ENCODE measurements around the gene AQP4. TPM values are rescaled to one million over a fixed set of nuclear protein-coding genes. Genes with fewer than 3 reads are reported as not detected.

The AQP4 gene
- total RNA-seq, 3 donors from 2014 or later (not counting 1 experiment from before 2014, with no cell fraction given), result not detected

GRCh38 chr18:26818461-26818860 is 47.0 kb downstream of the AQP4 start:
- H3K27me3 ChIP-seq (ENCODE audit: control insufficient read depth, insufficient read depth, low read length), result no peaks in the 10 kb centered on the region
- ATAC-seq (no peak), DNase-seq (no peak)
- H3K4me3 ChIP-seq (ENCODE audit: low read length), result no peak overlapping the region
- intact Hi-C loops (cut with micrococcal nuclease), result no loop called here
- H3K36me3 ChIP-seq (ENCODE audit: control insufficient read depth, insufficient read depth, low read length), result no peaks in the 10 kb centered on the region
- Mint-ChIP-seq H3K36me3 (peaks cover 11% of the 10 kb centered on the region), H3K27ac (no peak overlapping the region), H3K9me3 (peaks cover 14% of the 10 kb centered on the region in 2 donors), H3K4me1 (no peaks in the 10 kb centered on the region), H3K27me3 (ENCODE audit: low read depth in 2 of 2) (no peaks in the 10 kb centered on the region), H3K4me3 (no peak overlapping the region)
- H3K4me1 ChIP-seq (ENCODE audit: control insufficient read depth, insufficient read depth, low read length), result no peaks in the 10 kb centered on the region
- H3K27ac ChIP-seq (ENCODE audit: low read length), result no peak overlapping the region
- no peak for TF ChIP-seq CTCF (IDR thresholded peaks at IDR 0.05)
- H3K9me3 ChIP-seq (ENCODE audit: control insufficient read depth, insufficient read depth, low read length), result peaks cover 5% of the 10 kb centered on the region
- WGBS (ENCODE audit: insufficient coverage), result 50% methylated on average over 1 of the region's 1 CpG

GRCh38 chr18:26813043-26813442 is 52.5 kb downstream of the AQP4 start:
- Histone ChIP-seq H3K4me3 (ENCODE audit: low read length) (no peak overlapping the region), H3K4me1 (ENCODE audit: control insufficient read depth, insufficient read depth, low read length) (no peaks in the 10 kb centered on the region), H3K36me3 (ENCODE audit: control insufficient read depth, insufficient read depth, low read length) (no peaks in the 10 kb centered on the region), H3K9me3 (ENCODE audit: control insufficient read depth, insufficient read depth, low read length) (peaks cover 2% of the 10 kb centered on the region), H3K27ac (ENCODE audit: low read length) (no peak overlapping the region), H3K27me3 (ENCODE audit: control insufficient read depth, insufficient read depth, low read length) (no peaks in the 10 kb centered on the region)
- no peak for DNase-seq
- WGBS (ENCODE audit: insufficient coverage), result 80% methylated on average over 1 of the region's 1 CpG
- Mint-ChIP-seq H3K27me3 (ENCODE audit: low read depth in 2 of 2) (no peaks in the 10 kb centered on the region), H3K9me3 (peaks cover 12 to 23% of the 10 kb centered on the region in 2 donors), H3K4me1 (no peaks in the 10 kb centered on the region), H3K4me3 (no peak overlapping the region), H3K27ac (no peak overlapping the region), H3K36me3 (peaks cover 2% of the 10 kb centered on the region)
- no peak for ATAC-seq
- TF ChIP-seq CTCF (IDR thresholded peaks at IDR 0.05), result no peak
- intact Hi-C loops (cut with micrococcal nuclease), result no loop called here

- H3K4me1 Mint-ChIP-seq, result no peaks in the 10 kb centered on the region
- H3K9me3 ChIP-seq (ENCODE audit: control insufficient read depth, insufficient read depth, low read length), result peaks cover 2% of the 10 kb centered on the region
- no peaks in the 10 kb centered on the region for H3K36me3 ChIP-seq (ENCODE audit: control insufficient read depth, insufficient read depth, low read length)
- no peaks in the 10 kb centered on the region for H3K36me3 Mint-ChIP-seq
- no peak overlapping the region for H3K4me3 Mint-ChIP-seq
- TF ChIP-seq CTCF (IDR thresholded peaks at IDR 0.05), result no peak
- no peak overlapping the region for H3K4me3 ChIP-seq (ENCODE audit: low read length)
- DNase-seq (no peak), ATAC-seq (no peak)
- H3K9me3 Mint-ChIP-seq, result peaks cover 12 to 23% of the 10 kb centered on the region in 2 donors
- WGBS (ENCODE audit: insufficient coverage), result 100% methylated on average over 1 of the region's 3 CpGs
- H3K27ac ChIP-seq (ENCODE audit: low read length), result no peak overlapping the region
- H3K27me3 Mint-ChIP-seq (ENCODE audit: low read depth in 2 of 2), result no peaks in the 10 kb centered on the region
- no peak overlapping the region for H3K27ac Mint-ChIP-seq
- intact Hi-C loops (cut with micrococcal nuclease), result no loop called here
- H3K4me1 ChIP-seq (ENCODE audit: control insufficient read depth, insufficient read depth, low read length), result no peaks in the 10 kb centered on the region
- no peaks in the 10 kb centered on the region for H3K27me3 ChIP-seq (ENCODE audit: control insufficient read depth, insufficient read depth, low read length)
These were observed 53.0 kb downstream of the AQP4 start for GRCh38 chr18:26812462-26812861.

GRCh38 chr18:26809346-26809745 is 56.2 kb downstream of the AQP4 start:
- WGBS (ENCODE audit: insufficient coverage), result 64% methylated on average over 5 of the region's 5 CpGs
- Mint-ChIP-seq H3K4me3 (no peak overlapping the region), H3K9me3 (peaks cover 12 to 22% of the 10 kb centered on the region in 2 donors), H3K36me3 (no peaks in the 10 kb centered on the region), H3K27ac (no peak overlapping the region), H3K27me3 (ENCODE audit: low read depth in 2 of 2) (no peaks in the 10 kb centered on the region), H3K4me1 (no peaks in the 10 kb centered on the region)
- intact Hi-C loops (cut with micrococcal nuclease), result loop anchor here (10.0 kb wide), 1 partner anchor 55 kb away; the partner anchor contains the start of gene AQP4
- no peaks in the 10 kb centered on the region for H3K27me3 ChIP-seq (ENCODE audit: control insufficient read depth, insufficient read depth, low read length)
- no peaks in the 10 kb centered on the region for H3K36me3 ChIP-seq (ENCODE audit: control insufficient read depth, insufficient read depth, low read length)
- TF ChIP-seq CTCF (IDR thresholded peaks at IDR 0.05), result no peak
- H3K9me3 ChIP-seq (ENCODE audit: control insufficient read depth, insufficient read depth, low read length), result peaks cover 2% of the 10 kb centered on the region
- ATAC-seq, result no peak
- H3K4me1 ChIP-seq (ENCODE audit: control insufficient read depth, insufficient read depth, low read length), result no peaks in the 10 kb centered on the region
- no peak overlapping the region for H3K27ac ChIP-seq (ENCODE audit: low read length)
- DNase-seq, result no peak
- H3K4me3 ChIP-seq (ENCODE audit: low read length), result no peak overlapping the region
